BJ (cell line): ENCODE data around the gene MAST2. TPM values are rescaled to one million over a fixed set of nuclear protein-coding genes. Genes with fewer than 3 reads are reported as not detected.
"Not testable (repeated sequence)": the region's sequence is repeated elsewhere in the genome, so short reads cannot be mapped to it uniquely, and the experiment has no call there.

Experiments used
- CTCF ChIA-PET: fragments of 350-600 bp; formaldehyde crosslinking; extraction: SDS; loops from one replicate; lab custom pipeline; 2021; ENCODE audit warnings: antibody characterized with exemption, inconsistent platforms; lab: Yijun Ruan, JAX
- POLR2A ChIA-PET: fragments of 300-600 bp; sonication (Branson Sonifier 250); formaldehyde crosslinking; extraction: SDS; loops from one replicate; lab custom pipeline; 2021; ENCODE audit warnings: antibody characterized with exemption; lab: Charles Lee
- DNase-seq: peaks from one replicate; pipeline ENCODE4 v3.0.0-alpha.2; 2011; ENCODE audit warnings: low read depth
- H3K27me3 ChIP-seq: 2 replicates; pipeline ENCODE4 v1.6.0; 2011; ENCODE audit warnings: low read length; ENCODE audit not compliant: control insufficient read depth, insufficient read depth
- H3K36me3 ChIP-seq: 2 replicates; pipeline ENCODE4 v1.5.1; 2011; ENCODE audit warnings: low read length; ENCODE audit not compliant: control insufficient read depth, insufficient read depth
- H3K4me3 ChIP-seq: 2 replicates; pipeline ENCODE4 v1.5.1; 2011; ENCODE audit warnings: low read depth, mild to moderate bottlenecking, control low read depth, low read length
- polyA plus RNA-seq: library from polyadenylated mRNA; depleted of rRNA; stranded (reverse); fragments of >200 nt; gene quantifications from 2 replicates; pipeline ENCODE4 v1.2.3, GENCODE V29; 2011
- TF ChIP-seq, protein P1 (sequence below): IDR thresholded peaks from 2 replicates; pipeline ENCODE4 v1.5.1; 2011; ENCODE audit warnings: low read depth, mild to moderate bottlenecking, control low read depth, inconsistent platforms, low read length, moderate library complexity; ENCODE audit not compliant: insufficient read depth

MAST2 gene
- polyA plus RNA-seq, 1 experiment = 47.2 TPM

DNA sequence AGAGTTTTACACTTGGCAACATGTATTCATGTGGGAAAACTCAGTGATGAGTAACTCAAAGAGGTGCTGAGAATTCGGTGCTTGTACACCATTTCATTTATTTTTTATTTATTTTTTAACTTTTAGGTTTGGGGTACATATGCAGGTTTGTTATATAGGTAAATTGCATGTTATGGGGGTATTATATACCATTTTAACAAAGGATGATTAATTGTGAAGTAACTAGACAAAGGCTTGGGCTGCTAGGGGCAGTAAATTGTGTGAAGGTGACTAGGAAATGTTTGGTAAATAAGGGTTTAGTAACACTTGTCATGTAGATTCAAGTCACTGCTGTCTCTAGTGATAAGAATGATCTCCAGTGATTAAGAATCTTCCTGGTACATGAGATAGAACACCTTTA lies 139.0 kb downstream of the MAST2 start:
- TF ChIP-seq, protein P1, sequence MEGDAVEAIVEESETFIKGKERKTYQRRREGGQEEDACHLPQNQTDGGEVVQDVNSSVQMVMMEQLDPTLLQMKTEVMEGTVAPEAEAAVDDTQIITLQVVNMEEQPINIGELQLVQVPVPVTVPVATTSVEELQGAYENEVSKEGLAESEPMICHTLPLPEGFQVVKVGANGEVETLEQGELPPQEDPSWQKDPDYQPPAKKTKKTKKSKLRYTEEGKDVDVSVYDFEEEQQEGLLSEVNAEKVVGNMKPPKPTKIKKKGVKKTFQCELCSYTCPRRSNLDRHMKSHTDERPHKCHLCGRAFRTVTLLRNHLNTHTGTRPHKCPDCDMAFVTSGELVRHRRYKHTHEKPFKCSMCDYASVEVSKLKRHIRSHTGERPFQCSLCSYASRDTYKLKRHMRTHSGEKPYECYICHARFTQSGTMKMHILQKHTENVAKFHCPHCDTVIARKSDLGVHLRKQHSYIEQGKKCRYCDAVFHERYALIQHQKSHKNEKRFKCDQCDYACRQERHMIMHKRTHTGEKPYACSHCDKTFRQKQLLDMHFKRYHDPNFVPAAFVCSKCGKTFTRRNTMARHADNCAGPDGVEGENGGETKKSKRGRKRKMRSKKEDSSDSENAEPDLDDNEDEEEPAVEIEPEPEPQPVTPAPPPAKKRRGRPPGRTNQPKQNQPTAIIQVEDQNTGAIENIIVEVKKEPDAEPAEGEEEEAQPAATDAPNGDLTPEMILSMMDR = no peak
- H3K36me3 ChIP-seq = no peaks in the 10 kb centered on the region
- CTCF ChIA-PET = no interaction called here
- DNase-seq = no peak
- no peak overlapping the region for H3K4me3 ChIP-seq
- no peaks in the 10 kb centered on the region for H3K27me3 ChIP-seq
- POLR2A ChIA-PET = no interaction called here

DNA sequence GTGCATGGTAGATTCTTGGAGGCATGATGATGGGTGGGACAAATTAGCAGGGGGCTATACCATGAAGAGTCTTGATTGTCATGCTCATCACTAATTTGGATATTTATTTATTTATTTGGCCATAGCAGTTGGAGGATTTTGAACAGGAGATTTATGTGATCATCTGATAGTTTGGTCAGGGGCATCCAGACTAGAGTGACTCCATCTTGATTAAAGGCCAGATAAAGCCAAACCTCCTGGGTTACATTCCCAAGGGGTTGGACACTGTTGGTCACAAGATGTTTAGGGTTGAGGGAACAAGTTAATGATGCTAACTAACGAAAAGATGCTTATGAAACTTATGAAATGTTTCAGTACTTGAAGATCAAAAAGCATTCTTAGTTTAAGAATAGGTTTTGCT lies 139.8 kb downstream of the MAST2 start:
- POLR2A ChIA-PET = no interaction called here
- Histone ChIP-seq H3K36me3 (no peaks in the 10 kb centered on the region), H3K4me3 (no peak overlapping the region), H3K27me3 (no peaks in the 10 kb centered on the region)
- CTCF ChIA-PET = no interaction called here
- TF ChIP-seq, protein P1 = no peak
- DNase-seq = no peak

DNA sequence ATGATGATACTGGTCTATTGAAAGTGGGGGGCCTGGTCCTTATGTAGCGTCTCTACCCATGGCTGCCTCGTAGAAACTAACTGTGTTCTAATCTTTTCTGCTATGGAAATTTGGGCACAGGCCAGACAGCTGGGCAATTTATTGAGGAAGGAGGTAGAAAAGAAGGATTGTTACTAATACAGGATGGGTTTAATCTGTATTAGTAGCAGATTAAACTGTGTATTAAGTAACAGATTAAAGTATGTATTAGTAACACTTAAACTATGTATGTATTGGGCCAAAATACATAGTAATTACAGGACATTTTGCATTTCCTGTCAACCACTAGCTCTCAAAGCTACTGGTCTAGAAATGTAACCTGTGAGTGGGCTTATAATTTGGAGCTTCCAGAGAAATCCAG lies 142.0 kb downstream of the MAST2 start:
- Histone ChIP-seq H3K4me3 (no peak overlapping the region), H3K27me3 (no peaks in the 10 kb centered on the region), H3K36me3 (no peaks in the 10 kb centered on the region)
- POLR2A ChIA-PET = no interaction called here
- TF ChIP-seq, protein P1 = no peak
- CTCF ChIA-PET = no interaction called here
- DNase-seq = peak; percentile 26

DNA sequence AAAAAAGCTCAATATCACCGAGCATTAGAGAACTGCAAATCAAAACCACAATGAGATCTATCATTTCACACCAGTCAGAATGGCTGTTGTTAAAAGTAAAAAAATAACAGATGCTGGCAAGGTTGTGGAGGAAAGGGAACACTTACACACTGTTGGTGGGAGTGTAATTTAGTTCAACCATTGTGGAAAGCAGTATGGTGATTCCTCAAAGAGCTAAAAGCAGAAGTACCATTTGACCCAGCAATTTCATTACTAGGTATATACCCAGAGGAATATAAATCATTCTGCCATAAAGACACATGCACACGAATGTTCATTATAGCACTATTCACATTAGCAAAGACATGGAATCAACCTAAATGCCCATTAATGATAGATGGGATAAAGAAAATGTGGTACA lies 146.1 kb downstream of the MAST2 start:
- CTCF ChIA-PET = interaction anchor here (0.6 kb wide), 1 partner anchor 16 kb away, joined by 3 read pairs; no protein-coding TSS in a partner anchor
- H3K36me3 ChIP-seq, POLR2A ChIA-PET, H3K27me3 ChIP-seq, DNase-seq, H3K4me3 ChIP-seq: not testable (repeated sequence)

DNA sequence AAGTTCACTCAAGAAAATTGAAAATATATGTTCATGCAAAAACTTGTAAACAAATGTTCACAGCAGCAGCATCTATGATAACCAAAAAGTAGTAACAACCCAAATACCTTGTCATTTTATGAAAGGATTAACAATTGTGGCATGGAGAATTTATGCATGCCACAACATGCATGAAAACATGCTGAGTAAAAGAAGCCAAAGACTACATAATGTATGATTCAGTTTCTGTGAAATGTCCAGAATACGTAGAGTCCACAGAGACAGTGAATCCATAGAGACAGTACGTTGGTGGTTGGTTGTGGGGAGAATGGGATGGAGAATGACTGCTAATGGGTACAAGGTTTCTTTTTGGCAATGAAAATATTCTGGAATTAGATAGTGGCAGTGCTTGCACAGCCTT lies 148.7 kb downstream of the MAST2 start:
- Histone ChIP-seq H3K27me3 (no peaks in the 10 kb centered on the region), H3K36me3 (no peaks in the 10 kb centered on the region), H3K4me3 (no peak overlapping the region)
- CTCF ChIA-PET = interaction anchor here (1.2 kb wide), 1 partner anchor 20 kb away, joined by 4 read pairs; no protein-coding TSS in a partner anchor
- TF ChIP-seq, protein P1 = no peak
- DNase-seq = no peak
- POLR2A ChIA-PET = no interaction called here
